Fibroblast of lung (primary cell): Measurements from ENCODE around the gene ARSJ.

Experiments used
- EZH2 ChIP-seq: IDR thresholded peaks from 2 replicates; pipeline ENCODE4 v1.5.1; 2012; ENCODE audit warnings: low read length, control low read depth, mild to moderate bottlenecking; ENCODE audit errors: missing control alignments
- TF ChIP-seq, protein P1 (sequence below), 2 donors: IDR thresholded peaks in 1 of 2; conservative IDR thresholded peaks in 1 of 2; 1 replicate in 1 of 2; 2 replicates in 1 of 2; pipeline ENCODE4 v1.5.1; 2011 to 2012; ENCODE audit warnings: low read length in 2 of 2, control low read depth in 1 of 2, inconsistent platforms in 1 of 2, low read depth in 1 of 2, mild to moderate bottlenecking in 1 of 2

- TF ChIP-seq, protein P1, sequence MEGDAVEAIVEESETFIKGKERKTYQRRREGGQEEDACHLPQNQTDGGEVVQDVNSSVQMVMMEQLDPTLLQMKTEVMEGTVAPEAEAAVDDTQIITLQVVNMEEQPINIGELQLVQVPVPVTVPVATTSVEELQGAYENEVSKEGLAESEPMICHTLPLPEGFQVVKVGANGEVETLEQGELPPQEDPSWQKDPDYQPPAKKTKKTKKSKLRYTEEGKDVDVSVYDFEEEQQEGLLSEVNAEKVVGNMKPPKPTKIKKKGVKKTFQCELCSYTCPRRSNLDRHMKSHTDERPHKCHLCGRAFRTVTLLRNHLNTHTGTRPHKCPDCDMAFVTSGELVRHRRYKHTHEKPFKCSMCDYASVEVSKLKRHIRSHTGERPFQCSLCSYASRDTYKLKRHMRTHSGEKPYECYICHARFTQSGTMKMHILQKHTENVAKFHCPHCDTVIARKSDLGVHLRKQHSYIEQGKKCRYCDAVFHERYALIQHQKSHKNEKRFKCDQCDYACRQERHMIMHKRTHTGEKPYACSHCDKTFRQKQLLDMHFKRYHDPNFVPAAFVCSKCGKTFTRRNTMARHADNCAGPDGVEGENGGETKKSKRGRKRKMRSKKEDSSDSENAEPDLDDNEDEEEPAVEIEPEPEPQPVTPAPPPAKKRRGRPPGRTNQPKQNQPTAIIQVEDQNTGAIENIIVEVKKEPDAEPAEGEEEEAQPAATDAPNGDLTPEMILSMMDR (conservative IDR thresholded peaks at IDR 0.05 in 1 of 2, IDR thresholded peaks at IDR 0.05 in 1 of 2; ENCODE audit: low read depth in 1 of 2, low read length in 2 of 2): no peak
- TF ChIP-seq EZH2: no peak
Observed at GRCh38 chr4:113919145-113919544, 60.3 kb downstream of the ARSJ start.
